T-helper 2 cell (primary cell): ENCODE data around the gene GTSE1.

Experiments used
- DNase-seq, 5 experiments: peaks; one replicate each; pipeline versions ENCODE4 v3.0.0 to v3.0.0-alpha.2; 2012 to 2022

GTSE1 gene

DNA sequence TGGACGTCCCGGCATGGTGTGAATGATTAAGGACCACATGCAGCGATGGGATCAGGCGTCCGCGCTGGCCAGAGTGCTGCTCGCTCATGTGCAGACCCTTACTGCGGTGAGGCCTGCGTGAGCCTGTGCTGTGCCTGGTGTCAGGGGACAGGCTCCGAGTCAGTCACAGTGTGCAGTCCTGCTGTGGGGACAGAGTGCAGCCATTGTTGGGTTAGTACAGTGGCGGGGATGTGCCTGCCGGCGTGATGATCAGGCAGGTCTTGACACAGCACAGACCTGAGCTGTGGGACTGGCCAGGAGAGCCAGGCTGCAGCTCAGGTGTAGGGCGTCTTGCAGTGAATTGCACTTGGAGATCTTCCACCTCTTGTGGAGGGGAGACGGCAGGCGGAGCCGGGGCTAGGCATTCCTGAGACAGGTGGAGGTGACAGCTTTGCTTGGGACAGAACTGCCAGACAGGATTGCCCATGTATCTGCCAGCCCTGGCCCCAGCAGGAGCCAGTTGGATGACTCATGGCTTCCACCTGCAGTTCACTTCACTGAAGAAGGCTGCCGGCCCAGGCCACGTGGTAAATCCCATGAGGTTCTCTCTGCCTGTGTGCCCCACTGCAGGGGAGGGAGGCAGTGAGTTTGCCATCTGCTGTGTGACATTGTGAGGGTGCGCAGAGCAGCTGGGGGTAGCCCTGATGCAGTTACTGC is 56.2 kb downstream of the GTSE1 start:
- no peak for DNase-seq

DNA sequence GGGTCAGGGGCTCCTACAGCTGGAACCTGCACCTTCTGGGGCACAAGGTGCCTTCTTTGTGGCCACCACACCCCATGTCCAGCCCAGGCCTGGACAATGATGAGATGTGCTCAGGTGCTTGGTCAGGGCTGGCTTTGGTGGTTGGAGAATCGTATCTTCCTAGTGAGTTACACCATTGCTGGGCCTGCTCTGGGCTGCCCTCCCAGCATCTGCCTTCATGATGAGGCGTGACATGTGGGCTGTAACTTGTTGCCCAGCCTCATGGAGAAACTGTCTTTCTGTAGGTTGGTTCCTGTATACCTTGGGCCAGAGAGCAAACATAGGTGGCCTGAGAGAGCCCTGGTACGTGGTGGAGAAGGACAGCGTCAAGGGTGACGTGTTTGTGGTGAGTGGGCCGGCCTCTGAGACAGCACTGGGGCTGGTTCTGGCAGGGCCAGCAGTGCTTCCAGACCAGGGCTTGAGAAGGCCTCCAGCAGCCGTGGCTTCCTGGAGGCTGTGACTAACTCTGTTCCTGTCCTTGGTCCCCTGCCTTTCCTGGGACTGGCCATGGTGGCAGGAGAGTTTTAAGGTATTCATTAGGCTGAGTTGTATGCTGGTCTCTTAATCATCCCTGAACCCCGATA is 56.9 kb downstream of the GTSE1 start:
- DNase-seq: no peak

DNA sequence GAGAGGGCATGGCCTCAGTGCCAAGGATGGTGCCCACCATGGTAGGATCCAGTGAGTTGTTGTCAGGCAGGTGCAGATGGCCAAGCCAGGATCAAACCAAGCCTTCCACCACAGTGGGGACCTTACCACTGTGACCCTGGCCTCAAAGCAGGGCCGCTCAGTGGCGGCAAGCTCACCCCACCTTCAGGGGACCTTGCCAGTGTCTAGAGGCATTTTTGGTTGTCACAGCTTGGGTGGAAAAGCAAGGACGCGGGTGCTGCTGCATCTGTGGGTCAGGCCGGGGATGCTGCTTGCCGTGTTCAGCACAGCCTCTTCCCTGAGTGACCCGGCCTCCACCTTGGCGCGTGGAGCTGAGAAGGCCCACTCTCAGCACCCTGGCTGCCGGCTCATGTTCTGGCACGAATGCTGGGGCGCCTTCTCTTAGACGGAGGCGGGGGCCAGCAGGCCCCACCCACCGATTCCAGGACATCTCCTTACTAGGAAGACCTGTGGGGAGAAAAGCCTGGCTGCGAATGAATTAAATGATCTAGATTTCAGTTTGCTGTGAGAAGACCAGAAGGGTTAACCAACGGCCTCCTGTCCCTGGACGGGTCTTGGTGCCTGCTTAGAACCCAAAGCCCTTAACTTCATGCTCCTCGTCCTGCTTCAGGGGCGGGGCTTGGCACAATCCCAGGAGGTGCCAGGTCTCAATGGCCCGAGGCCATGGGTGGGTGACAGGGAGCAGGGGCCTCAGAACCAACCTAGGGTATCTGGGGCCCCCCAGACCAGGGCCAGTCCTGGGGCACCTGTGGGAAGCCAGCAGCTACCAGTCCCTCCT is 57.7 kb downstream of the GTSE1 start:
- DNase-seq: no peak

DNA sequence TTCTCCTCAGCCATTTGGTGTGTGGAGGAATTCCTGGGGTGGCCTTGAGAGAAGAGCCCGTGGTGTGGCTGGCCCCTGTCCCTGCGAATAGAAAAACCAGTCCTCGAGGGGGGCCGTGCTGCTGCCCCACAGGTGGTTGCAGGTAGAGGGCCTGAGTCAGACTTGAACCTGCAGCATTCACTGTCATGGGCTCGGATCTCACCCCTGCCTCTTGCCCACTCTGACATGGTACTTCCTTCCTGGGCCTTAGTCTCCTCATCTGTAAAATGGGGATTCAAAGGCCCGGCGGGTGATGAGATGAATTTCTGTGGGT is 58.3 kb downstream of the GTSE1 start:
- DNase-seq: no peak

- peak in 4 of 5 experiments; percentile 27 to 48 (median 39) for DNase-seq
Observed at GRCh38 chr22:46355369-46355995, 58.8 kb downstream of the GTSE1 start.

- no peak for DNase-seq
Observed at GRCh38 chr22:46355996-46356471, 59.4 kb downstream of the GTSE1 start.

- DNase-seq: no peak
Observed at GRCh38 chr22:46356496-46357480, 60.1 kb downstream of the GTSE1 start.

- DNase-seq: no peak
Observed at GRCh38 chr22:46357711-46358520, 61.2 kb downstream of the GTSE1 start.

DNA sequence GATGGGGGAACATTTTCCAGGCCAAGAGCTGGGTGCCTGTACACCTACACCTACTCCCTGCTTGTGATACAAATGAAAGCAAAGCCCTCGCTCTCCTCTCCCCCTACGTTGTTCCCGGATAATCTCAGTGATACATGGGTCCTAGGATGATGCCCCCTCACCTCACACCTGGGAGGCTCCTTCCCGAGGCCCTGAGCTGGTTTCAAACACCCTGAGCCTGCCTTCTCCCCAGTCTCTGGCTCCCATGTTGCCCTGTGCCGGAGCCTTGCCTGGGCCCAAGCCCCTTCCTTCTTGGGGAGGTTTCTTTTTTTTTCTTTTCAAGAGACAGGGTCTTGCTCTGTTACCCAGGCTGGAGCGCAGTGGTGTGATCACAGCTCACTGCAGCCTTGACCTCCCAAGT is 62.1 kb downstream of the GTSE1 start:
- no peak for DNase-seq

DNA sequence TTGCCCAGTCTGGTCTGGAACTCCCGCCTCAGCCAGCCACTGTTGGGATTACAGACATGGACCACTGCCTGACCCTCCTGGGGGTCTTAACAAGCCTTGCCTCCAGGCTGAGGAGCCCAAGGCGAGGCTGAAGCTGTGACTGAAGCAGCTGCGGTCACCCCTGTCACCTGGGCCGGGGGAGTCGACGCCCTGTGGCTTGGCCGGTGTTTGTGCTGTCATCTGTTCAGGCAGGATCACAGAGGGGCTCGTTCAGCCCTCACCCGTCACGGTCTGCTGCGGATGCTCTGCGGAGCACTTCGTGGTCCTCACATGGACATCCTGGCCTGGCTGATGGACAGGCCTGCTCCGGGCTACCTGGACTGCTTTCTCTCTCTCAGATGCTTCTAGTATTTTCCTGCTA is 62.7 kb downstream of the GTSE1 start:
- no peak for DNase-seq

GRCh38 chr22:46360097-46360496 is 63.4 kb downstream of the GTSE1 start:
- no peak for DNase-seq

- no peak for DNase-seq
Observed at GRCh38 chr22:46360891-46361290, 64.2 kb downstream of the GTSE1 start.

DNA sequence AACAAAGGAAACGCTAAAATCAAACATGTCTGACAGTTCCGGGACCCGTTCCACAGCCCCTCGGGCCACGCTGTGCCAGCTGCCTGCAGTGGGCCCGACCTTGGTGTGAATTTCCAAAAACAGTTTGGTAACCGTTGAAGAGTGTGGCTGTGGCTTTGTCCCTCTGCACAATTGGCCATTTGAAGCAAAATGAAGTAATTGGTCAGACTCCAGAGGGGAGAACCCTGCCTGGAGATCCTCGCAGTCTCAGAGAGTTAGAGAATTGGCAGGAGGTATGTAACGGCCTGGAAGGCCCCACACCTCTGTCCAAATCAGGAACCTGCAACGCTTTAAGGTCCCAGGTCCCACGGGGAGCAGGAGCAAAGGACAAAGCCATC is 65.1 kb downstream of the GTSE1 start:
- no peak for DNase-seq

- no peak for DNase-seq
Observed at GRCh38 chr22:46362203-46362933, 65.7 kb downstream of the GTSE1 start.

- no peak for DNase-seq
Observed at GRCh38 chr22:46362934-46363515, 66.4 kb downstream of the GTSE1 start.

DNA sequence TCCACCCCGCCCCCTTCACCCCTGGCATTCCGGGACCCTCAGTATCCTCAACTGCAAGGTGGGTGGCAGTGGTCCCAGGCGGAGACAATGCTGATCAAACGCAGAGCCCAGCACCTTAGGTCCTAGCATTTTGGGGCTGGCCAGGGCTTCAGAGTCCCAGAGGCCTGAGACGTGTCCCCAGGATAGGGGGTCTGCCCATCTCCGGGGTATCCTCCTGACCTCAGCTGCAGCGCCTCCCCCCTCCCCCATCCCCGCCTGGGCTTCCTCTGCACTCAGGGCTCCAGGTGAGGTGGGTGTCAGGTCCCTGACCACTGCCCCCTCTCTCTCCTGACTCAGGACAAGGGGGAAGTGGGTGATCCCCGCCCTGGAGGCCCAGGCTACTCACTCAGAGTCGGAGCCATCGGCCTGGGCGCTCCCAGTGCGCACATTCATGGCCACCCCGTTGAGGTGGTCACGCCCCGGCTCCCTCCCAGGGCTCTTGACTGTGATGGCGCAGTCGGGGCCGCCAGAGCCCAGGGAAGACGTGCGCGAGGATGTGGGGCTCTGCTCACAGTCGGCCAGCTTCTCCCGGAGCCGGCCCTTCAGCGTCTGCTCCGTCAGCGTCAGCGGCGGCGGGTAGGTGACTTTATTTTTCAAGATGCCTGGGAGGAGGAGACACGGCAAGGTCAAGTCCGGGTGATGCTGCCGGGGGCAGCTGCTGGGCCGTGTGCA is 67.1 kb downstream of the GTSE1 start:
- DNase-seq: no peak

- no peak for DNase-seq
Observed at GRCh38 chr22:46364341-46365165, 67.9 kb downstream of the GTSE1 start.

GRCh38 chr22:46365166-46365624 is 68.5 kb downstream of the GTSE1 start:
- DNase-seq: no peak
